Amniotic epithelial cell (primary cell): Measurements from ENCODE around the gene MBNL2.

Experiments used
- DNase-seq: peaks from one replicate; pipeline ENCODE4 v3.0.0-alpha.2; 2010; ENCODE audit warnings: low read depth

MBNL2 gene

GRCh38 chr13:97253581-97254293, 31.6 kb downstream of the MBNL2 start:
- DNase-seq, result no peak

- peak; percentile 76 for DNase-seq
Measured at GRCh38 chr13:97254816-97255215, 32.7 kb downstream of the MBNL2 start.

GRCh38 chr13:97255515-97256021, 33.4 kb downstream of the MBNL2 start:
- DNase-seq, result peak; percentile 17

GRCh38 chr13:97256343-97256783, 34.2 kb downstream of the MBNL2 start:
- DNase-seq, result peak; percentile 97

- no peak for DNase-seq
Measured at GRCh38 chr13:97257228-97257755, 35.2 kb downstream of the MBNL2 start.

GRCh38 chr13:97257800-97258799, 36.0 kb downstream of the MBNL2 start:
- DNase-seq, result peak; percentile 94

GRCh38 chr13:97258801-97259200, 36.7 kb downstream of the MBNL2 start:
- peak; percentile 77 for DNase-seq

GRCh38 chr13:97259410-97259797, 37.3 kb downstream of the MBNL2 start:
- no peak for DNase-seq

GRCh38 chr13:97259798-97260714, 37.9 kb downstream of the MBNL2 start:
- DNase-seq, result peak; percentile 87

GRCh38 chr13:97261254-97262005, 39.3 kb downstream of the MBNL2 start:
- no peak for DNase-seq

- no peak for DNase-seq
Measured at GRCh38 chr13:97262058-97262457, 39.9 kb downstream of the MBNL2 start.

GRCh38 chr13:97263160-97263559, 41.0 kb downstream of the MBNL2 start:
- DNase-seq, result no peak

- DNase-seq, result no peak
Measured at GRCh38 chr13:97264663-97265062, 42.5 kb downstream of the MBNL2 start.

GRCh38 chr13:97266332-97266731, 44.2 kb downstream of the MBNL2 start:
- DNase-seq, result no peak

GRCh38 chr13:97266772-97267417, 44.8 kb downstream of the MBNL2 start:
- peak; percentile 31 for DNase-seq

GRCh38 chr13:97267418-97268059, 45.4 kb downstream of the MBNL2 start:
- no peak for DNase-seq

- no peak for DNase-seq
Measured at GRCh38 chr13:97268772-97269171, 46.6 kb downstream of the MBNL2 start.

GRCh38 chr13:97269603-97270002, 47.5 kb downstream of the MBNL2 start:
- DNase-seq, result no peak

GRCh38 chr13:97272526-97272925, 50.4 kb downstream of the MBNL2 start:
- no peak for DNase-seq
